H9 (cell line): ENCODE measurements around the gene AGO3. TPM values are rescaled to one million over a fixed set of nuclear protein-coding genes. Genes with fewer than 3 reads are reported as not detected.

ENCODE experiments used
- DNase-seq: peaks from one replicate; pipeline ENCODE4 v3.0.0-alpha.2; 2017
- H2AFZ ChIP-seq: one replicate; pipeline ENCODE4 v1.6.1; 2013; ENCODE audit warnings: mild to moderate bottlenecking, low read length, control low read depth, moderate library complexity
- H2AK5ac ChIP-seq: 2 replicates; pipeline ENCODE4 v1.6.1; 2013; ENCODE audit warnings: low read length, control low read depth, mixed read lengths; ENCODE audit not compliant: insufficient read length
- H2BK120ac ChIP-seq: one replicate; pipeline ENCODE4 v1.6.1; 2013; ENCODE audit warnings: low read depth, mild to moderate bottlenecking, low read length, control low read depth, inconsistent platforms; ENCODE audit not compliant: poor library complexity, severe bottlenecking
- H2BK12ac ChIP-seq: 2 replicates; pipeline ENCODE4 v1.6.1; 2013; ENCODE audit warnings: low read length, control low read depth, mixed read lengths, low read depth; ENCODE audit not compliant: insufficient read length
- H2BK15ac ChIP-seq: 2 replicates; pipeline ENCODE4 v1.6.1; 2013; ENCODE audit warnings: low read depth, low read length, control low read depth
- H2BK20ac ChIP-seq: one replicate; pipeline ENCODE4 v1.6.1; 2013; ENCODE audit warnings: low read depth, mild to moderate bottlenecking, low read length, control low read depth, inconsistent platforms; ENCODE audit not compliant: poor library complexity, severe bottlenecking
- H2BK5ac ChIP-seq: 2 replicates; pipeline ENCODE4 v1.6.1; 2013; ENCODE audit warnings: low read length, control low read depth, mixed read lengths; ENCODE audit not compliant: insufficient read length
- H3K14ac ChIP-seq: 2 replicates; pipeline ENCODE4 v1.6.1; 2013; ENCODE audit warnings: low read length, control low read depth; ENCODE audit not compliant: insufficient read depth
- H3K18ac ChIP-seq: 2 replicates; pipeline ENCODE4 v1.6.1; 2013; ENCODE audit warnings: low read depth, mild to moderate bottlenecking, mixed read lengths, low read length, control low read depth; ENCODE audit not compliant: insufficient read length
- H3K23ac ChIP-seq: 2 replicates; pipeline ENCODE4 v1.6.1; 2013; ENCODE audit warnings: low read length, control low read depth, mixed read lengths, low read depth; ENCODE audit not compliant: insufficient read length
- H3K23me2 ChIP-seq: 2 replicates; pipeline ENCODE4 v1.6.1; 2013; ENCODE audit warnings: low read depth, mild to moderate bottlenecking, mixed read lengths, low read length, control low read depth; ENCODE audit not compliant: insufficient read length, poor library complexity, severe bottlenecking
- H3K27ac ChIP-seq: 2 replicates; pipeline ENCODE4 v1.5.1; 2013; ENCODE audit warnings: low read length, control low read depth, mixed read lengths, low read depth; ENCODE audit not compliant: insufficient read length
- H3K27me3 ChIP-seq: 2 replicates; pipeline ENCODE4 v1.6.1; 2013; ENCODE audit warnings: low read length, control low read depth, inconsistent platforms; ENCODE audit not compliant: insufficient read depth
- H3K4ac ChIP-seq: 2 replicates; pipeline ENCODE4 v1.6.1; 2013; ENCODE audit warnings: low read depth, mild to moderate bottlenecking, control low read depth, inconsistent platforms, low read length, moderate library complexity
- H3K4me1 ChIP-seq: 2 replicates; pipeline ENCODE4 v1.6.1; 2013; ENCODE audit warnings: low read length, control low read depth, inconsistent platforms; ENCODE audit not compliant: insufficient read depth
- H3K4me2 ChIP-seq: 2 replicates; pipeline ENCODE4 v1.6.1; 2013; ENCODE audit warnings: low read length, control low read depth, mixed read lengths; ENCODE audit not compliant: insufficient read length, insufficient read depth
- H3K56ac ChIP-seq: 2 replicates; pipeline ENCODE4 v1.6.1; 2013; ENCODE audit warnings: low read depth, mild to moderate bottlenecking, mixed read lengths, low read length, control low read depth; ENCODE audit not compliant: insufficient read length
- H3K79me1 ChIP-seq: 2 replicates; pipeline ENCODE4 v1.6.1; 2013; ENCODE audit warnings: low read depth, mild to moderate bottlenecking, moderate library complexity, low read length, control low read depth, inconsistent platforms; ENCODE audit not compliant: insufficient read depth, poor library complexity, severe bottlenecking
- H3K79me2 ChIP-seq: 2 replicates; pipeline ENCODE4 v1.6.1; 2013; ENCODE audit warnings: low read length, control low read depth, inconsistent platforms; ENCODE audit not compliant: insufficient read depth
- H3K9ac ChIP-seq: 2 replicates; pipeline ENCODE4 v1.6.1; 2013; ENCODE audit warnings: low read length, control low read depth, mixed read lengths; ENCODE audit not compliant: insufficient read length; ENCODE audit errors: extremely low read depth
- H3K9me3 ChIP-seq: one replicate; pipeline ENCODE4 v1.6.1; 2013; ENCODE audit warnings: low read depth, low read length, inconsistent platforms; ENCODE audit not compliant: control insufficient read depth
- H3T11ph ChIP-seq: one replicate; pipeline ENCODE4 v1.6.1; 2013; ENCODE audit warnings: mild to moderate bottlenecking, low read length, control low read depth, inconsistent platforms
- H4K20me1 ChIP-seq: one replicate; pipeline ENCODE4 v1.6.1; 2013; ENCODE audit not compliant: control insufficient read depth, insufficient read length, insufficient read depth
- H4K5ac ChIP-seq: 2 replicates; pipeline ENCODE4 v1.6.1; 2013; ENCODE audit warnings: low read depth, mild to moderate bottlenecking, mixed read lengths, low read length, control low read depth; ENCODE audit not compliant: insufficient read length
- H4K8ac ChIP-seq: replicated peaks from 2 replicates; pipeline ENCODE4 v1.6.1; 2013; ENCODE audit warnings: low read length, control low read depth, mixed read lengths, low read depth; ENCODE audit not compliant: insufficient read length
- H4K91ac ChIP-seq: 2 replicates; pipeline ENCODE4 v1.6.1; 2013; ENCODE audit warnings: low read depth, mild to moderate bottlenecking, moderate library complexity, mixed read lengths, low read length, control low read depth; ENCODE audit not compliant: insufficient read length
- H3K27ac Mint-ChIP-seq, 3 experiments: 2 replicates in 2 of 3; 3 replicates in 1 of 3; pipeline ENCODE4 v1.8.0; 2020 to 2021; ENCODE audit warnings: mixed read lengths in 3 of 3, mild to moderate bottlenecking in 1 of 3, moderate library complexity in 1 of 3
- H3K27me3 Mint-ChIP-seq: 2 replicates; pipeline ENCODE4 v1.8.0; 2021; ENCODE audit warnings: low read depth, mild to moderate bottlenecking, moderate library complexity, mixed read lengths
- H3K36me3 Mint-ChIP-seq, 3 experiments: 2 replicates in 2 of 3; 3 replicates in 1 of 3; pipeline ENCODE4 v1.8.0; 2020 to 2021; ENCODE audit warnings: low read depth in 3 of 3, mixed read lengths in 3 of 3; ENCODE audit not compliant: insufficient read depth in 1 of 3
- H3K4me1 Mint-ChIP-seq, 2 experiments: 2 replicates each; pipeline ENCODE4 v1.8.0; 2020; ENCODE audit warnings: mixed read lengths in 2 of 2
- H3K4me3 Mint-ChIP-seq, 2 experiments: 2 replicates in 1 of 2; 3 replicates in 1 of 2; pipeline ENCODE4 v1.8.0; 2020 to 2021; ENCODE audit warnings: mild to moderate bottlenecking in 2 of 2, mixed read lengths in 2 of 2, moderate library complexity in 1 of 2
- H3K9me3 Mint-ChIP-seq, 2 experiments: 2 replicates in 1 of 2; 3 replicates in 1 of 2; pipeline ENCODE4 v1.8.0; 2020; ENCODE audit warnings: mild to moderate bottlenecking in 2 of 2, mixed read lengths in 2 of 2, moderate library complexity in 1 of 2
- WGBS: extraction: QIAGEN DNeasy Blood & Tissue Kit; methylation state at CpG from one replicate; pipeline ENCODE4 v1.1.7; 2013; ENCODE audit warnings: missing lambda C conversion rate, low lambda C conversion rate, mixed read lengths; ENCODE audit not compliant: insufficient read length; ENCODE audit errors: extremely low coverage; 5-methylcytosine and 5-hydroxymethylcytosine counted together
- total RNA-seq: library from RNA; stranded (reverse); gene quantifications from 2 replicates; pipeline ENCODE4 v1.2.1, GENCODE V29; 2021
- TF ChIP-seq, protein P1 (sequence below): fragments of 200-600 bp; sonication (generic); conservative IDR thresholded peaks from 3 replicates; pipeline ENCODE4 v1.8.0; 2021; ENCODE audit warnings: antibody characterized with exemption, mild to moderate bottlenecking

The AGO3 gene
- total RNA-seq, 1 experiment from 2014 or later, result 27.0 TPM

DNA sequence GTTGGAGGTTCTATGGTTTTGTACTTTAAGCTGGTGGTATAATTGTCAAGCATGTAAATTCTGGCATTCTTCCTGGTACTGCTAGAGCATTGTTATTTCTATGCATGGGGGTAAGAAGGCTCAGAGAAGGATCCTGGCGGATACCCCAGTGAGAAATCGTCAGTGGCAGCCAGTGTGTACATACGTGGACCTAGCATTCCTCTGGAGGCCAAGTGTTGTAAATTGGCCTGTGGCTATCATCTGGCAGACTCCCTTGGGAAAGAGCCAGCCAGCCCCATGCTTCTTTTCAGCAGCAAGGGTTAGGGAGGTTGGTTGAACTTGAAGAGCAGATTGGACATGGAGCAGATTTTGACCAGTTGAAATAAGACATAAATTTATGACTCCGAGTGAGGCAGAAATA lies 5.2 kb upstream of the AGO3 start:
- Mint-ChIP-seq H3K4me3 (no peak overlapping the region), H3K4me1 (peaks cover 7 to 10% of the 10 kb centered on the region in 2 experiments), H3K27me3 (no peaks in the 10 kb centered on the region; the same call in 1 of the 2 replicates), H3K9me3 (no peaks in the 10 kb centered on the region), H3K36me3 (peaks cover 4 to 32% (median 8%) of the 10 kb centered on the region in 3 experiments; a peak in 5 of 7 replicates), H3K27ac (no peak overlapping the region)
- Histone ChIP-seq H4K5ac (no peak overlapping the region), H3K23me2 (peaks cover 8% of the 10 kb centered on the region), H2AFZ (no peak overlapping the region), H2BK20ac (no peak overlapping the region), H3K9ac (no peak overlapping the region), H3K9me3 (no peaks in the 10 kb centered on the region), H3K56ac (no peak overlapping the region), H3K4ac (no peak overlapping the region), H2BK120ac (no peak overlapping the region), H3K27me3 (no peaks in the 10 kb centered on the region), H3K79me2 (no peaks in the 10 kb centered on the region), H3K18ac (no peak overlapping the region), H3K27ac (no peak overlapping the region), H3T11ph (no peak overlapping the region), H4K8ac (no peak overlapping the region), H3K14ac (no peak overlapping the region), H2BK5ac (no peak overlapping the region), H3K79me1 (no peaks in the 10 kb centered on the region), H4K91ac (no peak overlapping the region), H4K20me1 (no peaks in the 10 kb centered on the region), H3K4me2 (no peak overlapping the region), H2BK15ac (no peak overlapping the region), H3K4me1 (no peaks in the 10 kb centered on the region), H2AK5ac (no peak overlapping the region), H3K23ac (no peak overlapping the region), H2BK12ac (no peak overlapping the region)
- DNase-seq, result no peak
- no CpG with 5 or more reads among the region's 4 CpGs for WGBS
- TF ChIP-seq, protein P1, sequence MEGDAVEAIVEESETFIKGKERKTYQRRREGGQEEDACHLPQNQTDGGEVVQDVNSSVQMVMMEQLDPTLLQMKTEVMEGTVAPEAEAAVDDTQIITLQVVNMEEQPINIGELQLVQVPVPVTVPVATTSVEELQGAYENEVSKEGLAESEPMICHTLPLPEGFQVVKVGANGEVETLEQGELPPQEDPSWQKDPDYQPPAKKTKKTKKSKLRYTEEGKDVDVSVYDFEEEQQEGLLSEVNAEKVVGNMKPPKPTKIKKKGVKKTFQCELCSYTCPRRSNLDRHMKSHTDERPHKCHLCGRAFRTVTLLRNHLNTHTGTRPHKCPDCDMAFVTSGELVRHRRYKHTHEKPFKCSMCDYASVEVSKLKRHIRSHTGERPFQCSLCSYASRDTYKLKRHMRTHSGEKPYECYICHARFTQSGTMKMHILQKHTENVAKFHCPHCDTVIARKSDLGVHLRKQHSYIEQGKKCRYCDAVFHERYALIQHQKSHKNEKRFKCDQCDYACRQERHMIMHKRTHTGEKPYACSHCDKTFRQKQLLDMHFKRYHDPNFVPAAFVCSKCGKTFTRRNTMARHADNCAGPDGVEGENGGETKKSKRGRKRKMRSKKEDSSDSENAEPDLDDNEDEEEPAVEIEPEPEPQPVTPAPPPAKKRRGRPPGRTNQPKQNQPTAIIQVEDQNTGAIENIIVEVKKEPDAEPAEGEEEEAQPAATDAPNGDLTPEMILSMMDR, result no peak
